GM18909 (cell line): ENCODE data around the gene HCFC1.

ENCODE experiments used
- ATAC-seq: cut with Tn5 transposase; IDR thresholded peaks from one replicate; pipeline ENCODE4 v1.9.1; 2021; ENCODE audit warnings: mild to moderate bottlenecking; ENCODE audit not compliant: unreplicated experiment, poor library complexity

HCFC1 gene

GRCh38 chrX:153980394-153980793 lies 8.8 kb upstream of the HCFC1 start:
- peak; percentile 43 for ATAC-seq

GRCh38 chrX:153974726-153975286 lies 3.2 kb upstream of the HCFC1 start:
- no peak for ATAC-seq

GRCh38 chrX:153974003-153974725 lies 2.5 kb upstream of the HCFC1 start:
- no peak for ATAC-seq

- ATAC-seq: no peak
Observed at GRCh38 chrX:153973127-153974002, 1.7 kb upstream of the HCFC1 start.

- ATAC-seq: peak; percentile 63
Observed at GRCh38 chrX:153972368-153973126, 929 bp upstream of the HCFC1 start, which contains the start of gene TMEM187. TSS of gene TMEM187 (plus strand) at chrX:153972754. CDS start at chrX:153982063, 9,309 bp downstream.

GRCh38 chrX:153971124-153971449 lies 531 bp downstream of the HCFC1 start:
- ATAC-seq: peak; percentile 52

- peak; percentile 7 for ATAC-seq
Observed at GRCh38 chrX:153970357-153971123, 1.1 kb downstream of the HCFC1 start.

GRCh38 chrX:153969904-153970356 lies 1.7 kb downstream of the HCFC1 start:
- ATAC-seq: no peak

- ATAC-seq: no peak
Observed at GRCh38 chrX:153969125-153969903, 2.3 kb downstream of the HCFC1 start.

- no peak for ATAC-seq
Observed at GRCh38 chrX:153968754-153969124, 2.9 kb downstream of the HCFC1 start.

GRCh38 chrX:153968255-153968654 lies 3.4 kb downstream of the HCFC1 start:
- ATAC-seq: no peak

- no peak for ATAC-seq
Observed at GRCh38 chrX:153967536-153968224, 3.9 kb downstream of the HCFC1 start.

- ATAC-seq: no peak
Observed at GRCh38 chrX:153966841-153967535, 4.6 kb downstream of the HCFC1 start.

GRCh38 chrX:153966283-153966688 lies 5.3 kb downstream of the HCFC1 start:
- ATAC-seq: no peak

- ATAC-seq: no peak
Observed at GRCh38 chrX:153965406-153965805, 6.2 kb downstream of the HCFC1 start.

GRCh38 chrX:153964105-153964504 lies 7.5 kb downstream of the HCFC1 start:
- no peak for ATAC-seq

GRCh38 chrX:153963546-153963945 lies 8.1 kb downstream of the HCFC1 start:
- ATAC-seq: no peak

GRCh38 chrX:153961292-153961691 lies 10.3 kb downstream of the HCFC1 start:
- no peak for ATAC-seq
